ENCODE measurements around the gene ANO1.

- TF ChIP-seq, protein P1, sequence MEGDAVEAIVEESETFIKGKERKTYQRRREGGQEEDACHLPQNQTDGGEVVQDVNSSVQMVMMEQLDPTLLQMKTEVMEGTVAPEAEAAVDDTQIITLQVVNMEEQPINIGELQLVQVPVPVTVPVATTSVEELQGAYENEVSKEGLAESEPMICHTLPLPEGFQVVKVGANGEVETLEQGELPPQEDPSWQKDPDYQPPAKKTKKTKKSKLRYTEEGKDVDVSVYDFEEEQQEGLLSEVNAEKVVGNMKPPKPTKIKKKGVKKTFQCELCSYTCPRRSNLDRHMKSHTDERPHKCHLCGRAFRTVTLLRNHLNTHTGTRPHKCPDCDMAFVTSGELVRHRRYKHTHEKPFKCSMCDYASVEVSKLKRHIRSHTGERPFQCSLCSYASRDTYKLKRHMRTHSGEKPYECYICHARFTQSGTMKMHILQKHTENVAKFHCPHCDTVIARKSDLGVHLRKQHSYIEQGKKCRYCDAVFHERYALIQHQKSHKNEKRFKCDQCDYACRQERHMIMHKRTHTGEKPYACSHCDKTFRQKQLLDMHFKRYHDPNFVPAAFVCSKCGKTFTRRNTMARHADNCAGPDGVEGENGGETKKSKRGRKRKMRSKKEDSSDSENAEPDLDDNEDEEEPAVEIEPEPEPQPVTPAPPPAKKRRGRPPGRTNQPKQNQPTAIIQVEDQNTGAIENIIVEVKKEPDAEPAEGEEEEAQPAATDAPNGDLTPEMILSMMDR (IDR thresholded peaks at IDR 0.05; ENCODE audit: insufficient read depth, low read length, poor library complexity, severe bottlenecking) = no peak
- no peak for TF ChIP-seq EZH2phosphoT487 (conservative IDR thresholded peaks at IDR 0.05; ENCODE audit: low read length)
Observed at GRCh38 chr11:70122490-70123198, 44.5 kb downstream of the ANO1 start.

Data from SU-DHL-6 (cell line).